GM18517 (cell line): ENCODE measurements around the gene RBMX.
"Not testable (repeated sequence)": the region's sequence is repeated elsewhere in the genome, so short reads cannot be mapped to it uniquely, and the experiment has no call there.

Source experiments
- ATAC-seq: cut with Tn5 transposase; IDR thresholded peaks from one replicate; pipeline ENCODE4 v1.9.1; 2021; ENCODE audit warnings: mild to moderate bottlenecking, moderate library complexity; ENCODE audit not compliant: unreplicated experiment

Gene RBMX

GRCh38 chrX:136880452-136881013, at the start of gene RBMX:
Gene RBMX, minus strand, starts transcription at chrX:136880725. Its CDS starts 1,298 bp downstream, at chrX:136879427.
- ATAC-seq, result peak; percentile 94

DNA sequence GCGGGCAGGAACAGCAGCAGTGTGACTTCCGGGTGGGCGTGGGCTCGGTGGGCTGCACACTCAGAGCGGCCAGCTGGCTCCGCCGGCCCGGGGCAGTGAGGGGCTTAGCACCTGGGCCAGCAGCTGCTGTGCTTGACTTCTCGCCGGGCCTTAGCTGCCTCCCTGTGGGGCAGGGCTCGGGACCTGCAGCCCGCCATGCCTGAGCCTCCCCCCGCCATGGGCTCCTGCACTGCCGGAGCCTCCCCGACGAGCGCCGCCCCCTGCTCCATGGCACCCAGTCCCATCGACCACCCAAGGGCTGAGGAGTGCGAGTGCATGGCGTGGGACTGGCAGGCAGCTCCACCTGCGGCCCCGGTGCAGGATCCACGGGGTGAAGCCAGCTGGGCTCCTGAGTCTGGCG, 40.9 kb upstream of the RBMX start:
- not testable (repeated sequence) for ATAC-seq

DNA sequence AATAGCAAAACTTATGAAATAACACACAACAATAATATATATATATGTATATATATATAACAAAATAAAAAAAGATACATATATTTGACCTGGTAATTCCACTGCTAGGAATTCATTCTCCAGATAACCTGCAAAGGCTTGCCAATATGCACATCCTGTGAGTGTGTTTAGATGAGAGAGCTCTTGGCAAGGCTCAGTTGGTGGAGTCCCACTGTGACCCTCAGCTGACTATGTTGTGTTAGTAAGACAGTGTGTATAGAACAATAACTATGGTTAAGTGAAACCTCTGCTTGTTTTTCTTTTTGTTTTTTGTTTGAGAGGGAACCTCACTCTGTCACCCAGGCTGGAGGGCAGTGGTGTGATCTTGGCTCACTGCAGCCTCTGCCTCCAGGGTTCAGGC, 39.5 kb upstream of the RBMX start:
- no peak for ATAC-seq

- no peak for ATAC-seq
Measured at GRCh38 chrX:136916827-136917226, 36.3 kb upstream of the RBMX start.

DNA sequence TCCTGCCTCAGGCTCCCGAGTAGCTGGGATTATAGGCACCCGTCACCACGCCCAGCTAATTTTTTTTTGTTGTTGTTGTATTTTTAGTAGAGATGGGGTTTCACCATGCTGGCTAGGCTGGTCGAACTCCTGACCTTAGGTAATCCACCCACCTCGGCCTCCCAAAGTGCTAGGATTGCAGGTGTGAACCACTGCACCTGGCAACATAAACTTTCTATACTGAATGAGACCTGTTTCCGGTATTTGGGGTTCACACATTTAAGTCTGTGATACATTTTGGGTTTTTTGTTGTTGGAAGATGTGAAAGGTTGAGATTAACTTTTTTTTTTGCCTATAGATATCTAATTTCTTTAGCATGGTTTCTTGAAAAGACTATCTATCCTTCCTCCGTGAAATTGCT, 31.1 kb upstream of the RBMX start:
- ATAC-seq, result not testable (repeated sequence)

- no peak for ATAC-seq
Measured at GRCh38 chrX:136911253-136911652, 30.7 kb upstream of the RBMX start.

DNA sequence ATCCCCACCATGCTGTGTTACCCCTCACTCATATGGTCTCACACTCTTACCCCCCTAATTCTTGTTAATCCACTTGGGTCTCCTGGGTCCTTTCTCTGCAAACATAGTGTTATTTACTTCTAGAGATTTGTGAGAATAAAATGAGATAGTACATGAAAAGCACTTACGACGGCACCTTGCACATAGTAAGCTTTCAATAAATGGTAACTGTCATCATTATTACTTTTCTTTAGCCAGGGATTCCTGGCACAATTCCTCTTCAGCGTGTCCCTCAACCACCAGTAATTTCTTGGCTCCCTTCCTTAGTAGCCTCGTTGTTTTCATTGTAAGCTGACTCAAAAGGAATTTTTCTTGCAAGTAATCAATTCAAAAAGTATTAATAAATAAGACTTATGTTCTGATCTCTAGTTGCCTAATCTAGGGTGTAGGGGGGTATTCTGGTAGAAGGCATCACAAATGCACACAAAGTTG, 30.1 kb upstream of the RBMX start:
- ATAC-seq, result no peak

GRCh38 chrX:136909706-136910564, 29.4 kb upstream of the RBMX start:
- peak; percentile 46 for ATAC-seq

- ATAC-seq, result peak; percentile 68
Measured at GRCh38 chrX:136909119-136909705, 28.7 kb upstream of the RBMX start.

DNA sequence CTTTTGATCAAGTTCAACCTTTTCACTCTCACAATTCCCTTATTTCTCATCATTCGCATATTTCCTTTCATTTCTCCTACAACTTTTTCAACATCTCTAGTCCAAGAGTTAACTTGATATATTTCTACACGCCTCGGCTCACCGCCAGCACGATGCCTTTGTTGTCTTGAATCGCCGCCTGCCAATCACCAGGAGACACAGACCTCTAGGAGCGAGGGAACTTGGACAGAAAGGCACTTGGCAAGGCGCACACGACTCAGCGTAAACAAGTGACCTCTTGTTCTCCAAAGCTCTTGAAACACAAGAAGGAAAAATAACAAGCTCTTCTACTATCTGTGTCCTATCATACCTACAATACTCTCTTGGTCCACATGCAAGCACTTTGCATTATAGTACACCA, 27.1 kb upstream of the RBMX start:
- ATAC-seq, result no peak

- ATAC-seq, result no peak
Measured at GRCh38 chrX:136906921-136907510, 26.5 kb upstream of the RBMX start.

GRCh38 chrX:136904067-136904466, 23.5 kb upstream of the RBMX start:
- not testable (repeated sequence) for ATAC-seq

- ATAC-seq, result not testable (repeated sequence)
Measured at GRCh38 chrX:136900071-136900470, 19.5 kb upstream of the RBMX start.

GRCh38 chrX:136899221-136899620, 18.7 kb upstream of the RBMX start:
- ATAC-seq, result no peak

GRCh38 chrX:136898752-136899151, 18.2 kb upstream of the RBMX start:
- not testable (repeated sequence) for ATAC-seq

DNA sequence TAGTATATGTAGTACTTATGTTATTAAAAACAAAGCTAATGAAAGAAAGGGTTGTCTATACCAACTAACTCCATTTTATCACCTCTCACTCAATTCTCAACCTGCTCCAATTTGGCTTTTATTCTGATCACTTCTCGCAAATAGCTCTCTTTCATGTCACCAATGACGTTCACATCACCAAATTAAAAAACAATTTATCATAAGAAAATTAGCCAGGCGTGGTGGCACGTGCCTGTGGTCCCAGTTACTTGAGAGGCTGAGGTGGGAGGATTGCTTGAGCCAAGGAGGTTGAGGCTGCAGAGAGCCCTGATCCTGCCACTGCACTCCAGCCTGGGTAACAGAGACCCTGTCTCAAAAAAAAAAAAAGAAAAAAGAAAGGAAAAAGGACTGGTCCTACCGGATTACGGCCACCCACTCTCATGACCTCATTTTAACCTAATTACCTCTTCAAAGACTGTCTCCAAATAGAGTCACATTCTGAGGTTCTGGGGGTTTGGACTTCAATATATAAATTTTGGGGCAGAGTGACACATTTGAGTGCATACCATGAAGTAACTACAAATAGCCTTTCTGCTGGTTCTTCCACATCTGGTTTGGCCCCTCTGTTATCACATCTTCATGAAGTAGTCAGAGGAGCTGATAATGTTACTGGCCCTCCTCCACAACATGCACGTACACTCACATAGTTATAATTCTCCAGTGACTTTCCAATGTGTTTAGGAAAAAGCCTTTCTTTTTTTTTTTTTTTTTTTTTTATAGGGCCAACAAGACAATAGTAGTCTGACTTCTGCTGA, 15.8 kb upstream of the RBMX start:
- ATAC-seq, result no peak

DNA sequence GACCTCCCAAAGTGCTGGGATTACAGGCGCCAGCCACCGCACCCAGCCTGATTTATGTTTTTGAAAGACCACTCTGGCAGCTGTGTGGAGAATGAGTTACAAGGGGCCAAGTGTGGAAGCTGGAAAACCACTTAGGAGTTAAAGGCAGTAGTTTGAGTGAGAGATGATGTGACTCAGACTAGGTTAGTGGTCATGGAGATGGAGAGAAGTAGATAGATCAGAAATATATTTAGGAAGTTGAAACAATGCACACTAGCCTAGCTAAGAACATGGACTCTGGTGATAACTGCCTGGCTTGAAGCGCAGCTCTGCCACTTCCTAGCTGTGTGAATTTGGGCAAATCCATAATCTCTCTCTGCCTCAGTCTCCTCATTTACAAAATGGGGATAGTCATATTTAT, 11.9 kb upstream of the RBMX start:
- ATAC-seq, result no peak

DNA sequence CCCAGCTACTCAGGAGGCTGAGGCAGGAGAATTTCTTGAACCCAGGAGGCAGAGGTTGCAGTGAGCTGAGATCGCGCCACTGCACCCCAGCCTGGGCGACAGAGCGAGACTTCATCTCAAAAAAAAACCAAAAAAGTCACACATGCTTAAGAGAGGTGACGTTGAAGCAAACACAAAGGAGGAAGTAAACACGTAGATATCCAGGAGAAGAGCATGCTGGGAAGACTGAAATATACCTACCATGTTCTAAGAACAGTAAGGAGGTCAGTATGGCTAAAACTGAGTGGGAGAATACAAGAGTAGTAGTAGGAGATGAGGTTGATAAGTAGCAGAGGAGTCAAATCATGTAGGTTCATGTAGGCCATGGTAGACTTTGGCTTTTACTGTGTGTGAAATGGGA, 10.1 kb upstream of the RBMX start:
- ATAC-seq, result not testable (repeated sequence)

DNA sequence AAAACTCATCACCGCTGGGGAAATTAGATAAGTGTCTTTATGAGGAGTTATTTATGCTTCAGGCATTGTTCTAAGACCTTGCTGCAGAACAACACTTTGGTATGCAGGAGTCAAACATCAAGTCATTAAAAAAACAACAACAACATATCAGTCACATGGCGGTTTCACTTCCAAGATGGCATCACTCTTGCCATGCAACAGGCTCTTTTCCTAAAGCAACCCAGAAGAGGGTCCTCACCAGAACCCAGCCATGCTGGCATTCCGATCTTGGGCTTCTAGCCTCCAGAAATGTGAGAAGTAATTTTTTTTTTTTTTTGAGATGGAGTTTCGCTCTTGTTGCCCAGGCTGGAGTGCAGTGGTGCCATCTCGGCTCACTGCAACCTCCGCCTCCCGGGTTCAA, 8.7 kb upstream of the RBMX start:
- no peak for ATAC-seq

DNA sequence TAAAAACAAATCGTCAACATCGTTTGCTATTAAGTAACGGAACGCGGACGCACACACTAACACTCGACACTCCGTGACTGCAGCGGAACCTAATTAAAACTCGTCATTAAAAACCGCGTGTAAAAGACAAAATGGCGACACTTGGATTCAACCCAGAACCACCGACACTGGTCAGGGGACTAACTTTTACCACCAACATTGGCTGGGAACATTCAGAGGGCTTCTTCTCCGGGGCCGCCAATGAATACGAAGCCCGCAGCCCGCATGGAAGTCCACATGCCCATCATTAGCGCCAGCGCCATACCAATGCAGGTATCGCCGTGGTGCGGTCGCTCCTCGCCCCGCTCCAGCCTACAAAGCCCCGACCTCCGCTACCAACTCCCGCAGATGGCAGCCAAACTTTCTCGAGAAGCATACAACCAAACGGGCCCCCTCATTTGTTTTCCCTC, 498 bp downstream of the RBMX start:
- no peak for ATAC-seq
